GM21367 (cell line): ENCODE results near the gene COPB1.
A peak's percentile ranks its signal among the peaks of the same experiment; 100 is the strongest.

Experiments
- ATAC-seq: cut with Tn5 transposase; IDR thresholded peaks from one replicate; pipeline ENCODE4 v1.9.1; 2021; ENCODE audit not compliant: unreplicated experiment

Gene COPB1

DNA sequence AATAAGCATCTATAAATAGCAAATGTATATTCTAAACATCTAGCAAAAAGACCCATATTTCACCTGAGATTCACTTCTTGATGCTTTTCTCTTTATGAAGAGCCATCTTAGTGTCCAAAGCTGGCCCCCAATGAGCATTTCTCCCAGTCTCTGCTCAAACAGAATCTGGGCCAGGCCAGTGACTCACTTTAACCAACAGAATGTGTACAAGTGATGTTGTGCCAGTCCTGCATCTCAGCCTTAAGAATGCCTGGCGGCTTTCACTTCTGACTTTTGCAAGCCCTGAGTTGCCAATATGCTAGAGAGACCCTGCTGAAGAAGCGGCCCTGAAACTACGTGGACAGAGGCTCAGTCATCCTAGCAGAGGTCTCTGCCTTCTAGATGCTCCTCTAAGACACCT is 6.9 kb upstream of the COPB1 start:
- ATAC-seq = no peak

DNA sequence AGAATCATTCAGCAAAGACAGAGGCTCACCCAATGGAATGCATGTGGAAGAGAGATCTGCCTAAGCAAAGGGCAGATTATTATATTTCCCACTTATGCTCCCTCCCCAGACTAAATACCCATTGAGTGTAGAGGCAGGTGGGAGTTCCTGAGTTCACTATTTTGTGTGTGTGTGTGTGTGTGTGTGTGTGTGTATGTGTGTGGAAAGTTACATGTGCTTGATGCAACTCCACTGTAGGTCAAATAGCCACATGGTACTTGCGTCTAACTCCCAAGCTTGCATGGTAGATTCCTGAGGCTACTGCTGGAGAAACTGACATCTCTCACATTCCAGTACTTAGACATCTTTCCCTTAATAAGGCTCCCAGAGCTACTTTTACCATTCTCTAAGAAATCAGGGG is 3.4 kb upstream of the COPB1 start:
- ATAC-seq = no peak

DNA sequence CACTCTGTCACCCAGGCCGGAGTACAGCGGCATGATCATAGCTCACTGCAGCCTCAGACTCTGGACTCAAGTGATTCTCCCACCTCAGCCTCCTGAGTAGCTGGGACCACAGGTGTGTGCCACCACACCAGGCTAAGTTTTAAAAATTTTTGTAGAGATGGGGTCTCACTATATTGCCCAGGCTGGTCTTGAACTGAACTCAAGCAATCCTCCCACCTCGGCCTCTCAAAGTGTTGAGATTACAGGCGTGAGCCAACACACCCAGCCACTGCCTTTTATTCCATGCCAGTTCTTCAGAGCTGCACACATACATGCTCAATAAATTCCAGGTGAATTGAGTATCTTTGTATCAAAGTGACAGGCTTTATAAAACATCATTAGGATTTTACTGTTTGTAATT is 2.4 kb upstream of the COPB1 start:
- ATAC-seq = no peak

DNA sequence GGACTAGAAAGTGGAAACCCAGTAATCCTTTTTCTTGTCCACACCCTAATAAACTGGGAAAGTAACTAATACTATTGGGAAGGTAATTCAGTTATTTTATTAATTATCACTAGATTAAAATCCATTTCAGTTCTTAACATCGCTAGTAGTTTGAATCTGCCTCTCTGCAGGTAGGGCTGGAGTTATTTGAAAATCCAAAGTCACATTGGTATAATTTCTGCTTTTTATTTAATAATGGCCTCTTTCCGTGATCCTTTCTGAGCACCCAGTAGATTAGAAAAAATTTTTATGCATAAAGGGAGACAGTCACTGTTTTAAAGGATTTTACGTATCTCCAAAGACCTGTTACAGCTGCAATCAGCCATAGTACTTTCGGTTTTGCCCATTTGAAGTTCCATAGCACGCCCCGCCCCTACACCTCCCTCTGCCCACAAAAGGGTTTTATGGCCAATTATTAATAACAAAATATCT is 605 bp upstream of the COPB1 start:
- ATAC-seq = peak; percentile 53

DNA sequence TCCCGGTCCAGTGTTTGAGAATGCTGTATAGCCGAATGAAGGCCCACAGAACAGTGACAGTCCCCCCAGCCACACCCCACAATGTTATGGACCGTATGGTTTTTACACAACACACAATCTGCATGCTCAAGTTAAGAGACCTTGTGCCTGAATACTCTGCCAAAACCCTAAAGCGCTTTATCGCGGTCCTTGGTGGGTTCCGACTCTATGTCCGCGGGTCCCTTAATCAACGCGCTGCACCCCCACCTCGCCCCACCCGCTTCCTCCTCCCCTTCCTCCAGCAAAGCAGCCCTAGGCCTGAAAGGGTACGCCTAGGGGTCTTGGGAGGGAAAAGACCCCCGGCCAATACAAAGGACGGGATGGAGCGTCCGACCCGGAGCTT is 442 bp downstream of the COPB1 start:
- ATAC-seq = peak; percentile 2

DNA sequence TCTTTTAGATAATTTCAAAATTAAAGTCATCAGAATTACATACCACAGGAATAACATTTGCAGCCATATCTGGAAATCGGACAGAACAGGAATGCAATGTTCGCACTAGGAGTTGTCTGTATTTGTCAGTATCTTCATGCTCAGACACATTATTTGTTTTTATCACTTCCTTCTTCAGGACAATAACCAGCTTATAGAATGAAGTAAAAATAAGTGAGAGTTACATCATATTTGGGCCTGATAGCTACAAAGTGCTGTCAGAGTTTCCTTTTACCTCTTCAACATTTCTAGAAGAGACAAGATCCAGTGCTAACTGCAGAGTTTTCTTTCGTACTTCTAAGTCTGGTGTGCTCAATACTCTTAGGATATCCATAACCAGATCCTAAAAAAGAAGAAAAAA is 18.9 kb downstream of the COPB1 start:
- ATAC-seq = no peak

DNA sequence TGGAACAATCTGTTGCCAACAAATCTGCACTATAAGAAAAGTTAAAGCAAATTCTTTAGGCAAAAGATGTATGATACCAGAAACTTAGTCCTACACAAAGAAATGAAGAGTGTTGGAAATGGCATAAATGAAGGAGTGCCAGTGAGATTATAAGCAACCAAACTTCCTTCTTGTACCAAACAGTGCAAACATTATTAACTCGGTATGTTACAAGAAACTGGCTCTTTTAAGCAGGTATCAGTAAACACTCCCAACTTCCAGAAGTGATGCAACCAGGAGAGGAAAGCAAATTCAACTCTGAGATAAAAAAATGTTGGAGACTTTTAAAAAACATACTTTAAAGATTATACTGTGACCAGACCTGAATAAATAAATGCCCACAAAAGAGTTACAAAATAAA is 28.5 kb downstream of the COPB1 start:
- no peak for ATAC-seq

DNA sequence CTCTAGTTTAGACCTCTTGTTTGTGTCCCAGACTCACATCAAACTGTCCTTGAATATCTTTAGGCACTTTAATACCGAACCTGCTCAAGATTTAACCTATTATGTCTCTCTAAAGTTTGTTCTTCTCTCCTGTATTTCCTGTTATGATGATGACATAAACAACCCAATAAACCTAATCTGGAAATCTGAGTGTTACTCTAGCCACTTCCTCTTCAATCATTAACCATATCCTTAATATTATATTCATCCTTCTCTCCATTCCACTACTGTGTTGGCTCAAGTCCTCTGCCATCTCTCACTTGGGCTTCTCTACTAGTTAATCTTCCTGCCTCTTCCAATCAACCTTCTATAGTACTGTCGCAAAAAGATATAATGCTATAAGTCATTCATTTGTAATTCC is 36.0 kb downstream of the COPB1 start:
- no peak for ATAC-seq

DNA sequence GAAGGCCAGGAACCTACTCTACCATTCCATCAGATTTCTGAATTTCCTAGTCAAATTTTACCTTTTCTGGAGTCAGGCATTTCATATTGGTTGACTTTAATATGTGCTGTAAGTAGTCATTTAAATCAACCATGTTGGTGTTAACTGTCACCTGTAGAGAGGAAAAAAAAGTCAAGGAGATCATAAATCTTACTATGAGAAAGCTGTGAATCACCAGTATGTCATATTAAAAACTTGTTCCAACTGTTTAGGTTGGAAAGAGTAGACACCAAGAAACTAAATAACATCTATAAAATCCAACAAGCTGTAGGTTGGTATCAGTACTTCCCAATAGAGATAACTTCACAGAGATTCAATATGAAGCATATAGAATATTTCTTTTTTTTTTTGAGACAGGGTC is 39.5 kb downstream of the COPB1 start:
- ATAC-seq = no peak

DNA sequence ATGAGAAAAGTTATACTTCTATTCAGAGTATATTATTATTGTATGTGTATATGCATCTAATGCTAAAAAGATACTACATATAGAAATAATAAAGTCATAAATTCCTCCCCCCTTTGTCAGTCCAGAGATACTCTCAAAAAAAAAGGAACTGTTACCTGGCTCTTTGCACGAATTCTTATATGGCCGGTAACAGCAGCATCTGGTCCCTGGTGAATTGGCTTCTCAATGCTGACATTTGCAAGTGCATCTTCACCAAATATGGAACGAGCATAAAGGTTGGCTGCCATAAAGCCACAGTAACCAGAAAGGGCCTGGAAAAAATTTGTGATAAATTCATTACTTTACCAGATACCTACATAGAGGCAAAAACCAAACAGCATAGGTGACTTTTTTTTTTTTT is 41.2 kb downstream of the COPB1 start:
- ATAC-seq = no peak

DNA sequence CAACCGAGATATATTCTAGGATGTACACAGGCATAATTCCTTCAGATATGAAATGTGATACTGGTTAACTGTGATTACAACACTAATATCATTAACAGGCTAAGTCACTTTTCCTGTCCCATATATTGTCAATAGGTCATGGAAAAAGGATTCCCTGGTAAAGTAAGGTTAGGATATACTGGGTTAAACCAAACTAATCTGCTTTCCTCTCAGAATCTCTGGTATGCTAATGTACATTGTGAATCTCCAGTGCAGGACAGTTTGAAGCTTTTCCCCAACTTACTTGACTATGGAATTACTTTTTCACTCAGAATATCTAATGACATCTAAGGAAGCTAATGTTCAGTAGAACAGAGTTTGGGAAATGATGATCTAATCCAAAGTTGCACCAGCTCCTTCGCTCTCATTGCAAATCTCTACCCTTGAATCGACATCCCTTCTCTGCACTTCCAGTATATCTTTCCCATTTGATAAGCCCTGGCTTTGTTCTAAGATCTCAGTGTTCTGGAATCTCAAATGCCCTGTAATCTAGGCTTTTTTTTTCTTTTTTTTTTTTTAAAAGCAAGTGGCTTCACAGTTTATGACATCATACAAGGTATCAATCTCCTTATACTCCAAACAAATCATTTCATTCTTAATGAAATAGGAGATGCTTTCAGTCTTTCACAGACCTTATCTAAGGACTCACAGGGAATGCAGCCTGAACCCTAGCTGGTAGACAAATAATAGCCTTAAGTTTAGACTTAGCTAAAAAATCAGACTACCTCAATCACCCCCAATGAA is 43.8 kb downstream of the COPB1 start:
- ATAC-seq = no peak

DNA sequence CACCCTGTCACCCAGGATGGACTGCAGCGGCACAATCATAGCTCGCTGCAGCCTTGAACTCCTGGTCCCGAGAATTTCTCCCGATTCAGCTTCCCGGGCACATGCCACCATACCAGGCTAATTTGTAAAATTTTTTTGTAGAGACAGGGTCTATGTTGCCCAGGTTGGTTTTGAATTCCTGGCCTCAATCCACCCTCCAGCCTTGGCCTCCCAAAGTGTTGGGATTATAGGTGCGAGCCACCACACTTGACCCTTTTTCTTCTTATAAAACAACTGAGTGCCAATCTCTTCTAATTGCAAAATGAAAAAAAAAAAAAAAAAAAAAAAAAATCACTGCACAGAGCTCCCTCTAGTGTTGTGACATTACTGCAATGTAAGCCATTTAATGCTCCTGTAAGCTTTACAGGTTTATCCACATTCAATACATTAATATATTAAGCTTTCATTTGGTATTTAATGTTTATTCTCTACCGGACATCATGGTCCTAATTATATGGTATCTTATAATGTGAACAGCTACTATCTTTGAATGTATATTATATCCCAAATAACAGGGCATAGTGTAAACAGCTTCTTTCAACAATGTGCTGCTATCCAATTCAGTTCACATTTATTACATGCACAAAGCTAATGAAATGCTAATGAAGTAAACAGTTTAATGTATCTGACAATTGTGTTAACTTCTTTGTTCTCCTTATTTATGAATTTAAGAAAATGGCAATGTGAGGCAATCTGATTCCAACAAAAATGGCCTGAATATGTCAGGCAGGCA is 44.6 kb downstream of the COPB1 start:
- no peak for ATAC-seq

DNA sequence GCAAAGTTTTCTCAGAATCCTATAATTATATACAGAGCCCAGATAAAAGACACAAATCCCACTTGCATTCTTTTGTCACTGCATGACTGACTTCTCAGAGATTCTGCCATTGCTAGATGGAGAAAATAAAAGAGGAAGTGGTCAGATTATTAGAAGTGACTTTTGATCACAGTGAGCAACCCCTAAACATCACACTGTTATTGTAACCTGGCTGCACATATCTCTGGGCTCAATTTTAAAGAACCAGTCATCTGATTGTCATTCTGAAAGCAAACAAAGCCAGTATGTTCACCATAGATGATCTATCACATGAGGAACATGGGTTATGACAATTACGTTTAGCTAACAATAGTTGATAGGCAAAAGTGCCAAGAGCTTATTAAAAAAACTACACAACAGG is 47.8 kb downstream of the COPB1 start:
- no peak for ATAC-seq

DNA sequence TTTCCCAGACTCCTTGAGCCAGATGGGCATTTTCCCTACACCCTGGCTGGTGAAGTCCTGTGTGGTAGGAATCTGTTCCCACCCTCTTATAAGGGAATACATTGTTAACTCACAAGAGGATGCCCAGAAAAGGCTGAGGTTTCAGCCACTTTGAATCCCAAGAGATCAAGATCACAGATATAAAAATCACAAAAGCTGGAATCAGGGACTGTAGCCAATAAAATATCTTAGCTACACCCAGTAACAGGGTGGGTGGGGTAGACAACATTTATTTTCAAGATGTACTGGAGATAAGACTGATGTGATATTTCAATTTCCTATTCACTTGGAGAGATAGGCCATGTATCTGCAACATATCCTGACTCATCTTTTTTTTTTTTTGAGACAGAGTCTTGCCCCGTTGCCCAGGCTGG is 50.3 kb downstream of the COPB1 start:
- no peak for ATAC-seq

DNA sequence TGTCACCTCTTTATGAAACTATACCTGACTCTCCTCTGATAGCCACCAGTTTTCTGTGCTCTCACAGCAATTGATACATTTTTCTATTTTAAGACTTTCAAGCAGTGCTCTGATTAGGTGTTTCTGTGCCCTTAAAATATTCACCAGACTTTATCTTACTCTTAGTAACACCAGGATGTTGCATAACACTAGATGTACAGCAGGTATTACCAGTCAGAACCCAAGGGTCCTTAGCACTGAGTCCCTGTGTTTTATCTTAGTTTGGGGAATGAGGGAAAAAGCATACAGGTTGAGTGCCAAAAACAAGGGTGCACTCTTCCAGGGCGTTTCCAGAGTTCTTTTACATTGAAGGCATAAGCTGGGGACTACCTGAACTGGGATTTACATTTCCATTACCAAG is 51.4 kb downstream of the COPB1 start:
- no peak for ATAC-seq

DNA sequence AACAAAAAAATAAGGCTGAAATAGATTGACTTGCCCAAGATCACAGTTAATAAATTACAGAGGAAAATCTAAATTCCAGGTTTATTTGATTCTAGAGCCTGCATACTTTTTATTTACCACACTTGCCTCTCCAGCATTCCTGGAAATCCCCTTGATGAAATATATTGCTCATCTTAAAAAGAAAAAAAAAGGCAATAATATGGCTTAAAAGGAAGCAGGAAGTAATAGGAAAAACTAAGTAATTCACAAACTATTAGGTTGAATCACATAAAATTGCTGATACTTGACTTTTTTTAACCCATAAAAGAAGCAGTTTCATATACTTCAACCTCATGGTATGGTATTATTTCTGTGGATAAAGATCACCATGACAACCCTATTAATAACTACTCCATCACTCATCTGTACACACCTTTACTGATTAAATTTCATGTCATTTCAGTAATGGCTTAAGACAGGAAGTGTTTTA is 52.9 kb downstream of the COPB1 start:
- ATAC-seq = no peak

DNA sequence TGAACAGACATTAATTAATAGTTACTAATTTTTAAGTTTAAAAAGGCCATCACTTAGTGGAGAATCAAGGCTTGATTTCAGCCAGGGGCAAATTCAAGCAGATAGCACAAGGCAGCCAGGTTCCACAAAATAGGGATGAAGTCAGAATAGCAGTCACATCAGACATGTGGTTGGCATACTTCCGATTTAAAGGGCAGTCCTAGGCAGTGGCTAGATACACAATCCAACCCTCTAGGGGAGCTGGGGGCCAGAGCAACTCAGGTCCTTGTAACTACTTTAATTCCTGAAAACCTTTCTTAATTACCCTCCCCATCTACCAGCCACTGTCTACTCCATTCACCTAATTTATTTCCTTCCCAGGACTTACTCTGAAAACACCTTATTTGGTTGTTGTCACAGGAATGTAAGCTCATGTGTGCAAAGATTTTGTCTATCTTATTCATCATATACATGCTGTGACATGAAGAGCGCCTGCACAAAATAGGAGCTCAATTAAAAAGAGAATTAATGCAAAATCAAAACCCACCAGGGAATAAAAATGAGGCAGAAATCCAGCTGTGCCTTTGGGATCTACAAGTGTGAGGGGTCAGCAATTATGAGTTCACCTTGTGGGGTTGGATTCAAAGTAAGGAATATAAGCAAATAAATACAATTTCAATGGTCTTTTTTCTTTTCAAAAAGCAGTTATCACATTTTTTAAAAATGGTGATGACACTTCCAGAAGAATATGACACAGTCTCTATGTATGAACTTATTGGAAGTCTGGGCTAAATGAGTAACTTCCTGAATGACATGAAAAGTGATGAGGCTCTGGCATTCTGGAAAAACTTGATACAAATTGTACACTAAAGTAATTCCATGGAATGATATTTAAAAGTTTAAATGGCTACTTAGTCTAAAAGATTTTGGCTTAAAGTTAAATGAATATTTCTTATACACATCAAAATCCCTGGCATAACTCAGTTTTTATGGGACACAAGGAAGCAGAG is 53.8 kb downstream of the COPB1 start:
- ATAC-seq = no peak

DNA sequence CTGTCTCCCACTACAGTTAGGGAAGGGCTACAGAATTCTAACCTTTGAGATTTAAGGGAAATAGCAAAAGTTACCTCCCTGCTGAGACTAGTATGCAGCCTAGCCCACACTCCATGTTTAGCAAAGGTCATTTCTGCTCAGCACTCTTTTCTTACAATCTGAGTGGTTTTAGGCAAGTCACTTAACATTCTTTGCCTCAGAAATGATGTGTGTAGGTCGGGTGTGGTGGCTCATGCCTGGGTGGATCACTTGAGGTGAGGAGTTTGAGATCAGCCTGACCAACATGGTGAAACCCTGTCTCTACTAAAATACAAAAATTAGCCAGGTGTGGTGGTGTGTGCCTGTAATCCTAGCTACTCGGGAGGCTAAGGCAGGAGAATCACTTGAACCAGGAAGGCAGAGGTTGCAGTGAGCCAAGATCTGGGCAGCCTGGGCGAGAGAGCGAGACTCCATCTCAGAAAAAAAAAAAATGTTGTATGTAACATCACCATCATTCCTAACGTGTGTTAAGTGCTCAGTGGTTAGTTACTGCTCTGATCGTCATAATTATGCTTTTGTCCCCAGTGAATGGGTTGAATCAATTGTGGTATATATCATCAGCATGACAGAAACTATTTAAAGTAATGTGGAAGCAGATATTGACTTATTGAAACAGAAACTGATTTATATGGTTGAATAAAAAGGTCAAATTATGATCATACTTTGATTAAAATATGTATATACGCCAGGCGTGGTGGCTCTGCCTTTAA is 55.0 kb downstream of the COPB1 start:
- ATAC-seq = no peak

DNA sequence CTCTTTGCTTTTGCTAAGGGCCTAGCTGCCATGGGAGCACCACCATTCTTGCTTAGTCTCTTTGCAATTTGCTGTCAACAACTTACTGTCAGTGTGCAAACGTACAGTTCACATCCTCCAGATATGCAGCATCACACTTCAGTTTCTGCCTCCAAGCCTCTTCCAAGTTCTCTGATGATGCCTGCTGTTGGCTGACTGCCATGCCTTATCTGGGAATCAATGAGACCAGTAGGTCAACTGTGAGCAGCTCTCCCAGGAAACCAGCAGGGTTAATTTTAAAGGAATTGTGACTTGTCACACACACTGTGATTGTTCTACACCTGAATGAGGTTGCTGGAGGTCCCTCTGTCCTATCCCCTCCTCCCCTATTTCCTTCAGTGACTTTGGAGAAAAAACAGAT is 56.0 kb downstream of the COPB1 start:
- ATAC-seq = no peak

DNA sequence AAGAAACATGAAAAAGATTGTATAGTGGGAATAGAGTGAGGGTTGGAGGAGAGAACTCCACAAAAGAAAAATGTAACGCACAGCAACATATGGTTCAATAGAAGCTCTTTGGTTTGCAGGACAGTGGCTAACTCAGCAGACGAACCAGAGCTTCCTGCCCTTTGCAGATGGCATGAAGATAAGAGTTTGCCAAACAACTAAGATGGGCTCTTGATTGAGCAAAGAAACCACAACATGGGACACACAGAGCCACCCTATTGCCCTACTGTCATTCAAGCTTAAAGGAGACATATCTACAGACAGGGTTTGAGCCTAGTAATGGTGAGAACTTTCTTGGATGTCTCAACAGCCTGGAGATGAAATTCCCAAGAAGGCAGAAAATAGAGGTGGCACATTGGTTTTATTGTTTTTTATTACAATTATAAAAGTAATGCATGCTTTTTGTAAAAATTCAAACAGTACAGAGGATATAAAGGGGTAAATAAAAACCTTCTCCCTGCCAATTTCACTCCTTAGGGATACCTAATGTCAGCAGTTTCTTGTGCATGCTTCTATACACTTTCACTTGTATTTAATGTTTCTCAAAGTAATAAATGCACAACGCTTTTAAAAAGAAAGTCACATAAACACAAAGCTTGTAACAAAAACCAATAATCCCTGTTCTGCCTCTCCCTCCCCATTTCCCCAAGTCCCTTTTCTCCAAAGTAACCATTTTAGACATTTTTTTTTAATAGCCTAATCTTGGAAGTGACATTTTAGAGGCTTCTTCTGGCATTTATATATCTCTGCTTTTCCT is 63.7 kb downstream of the COPB1 start:
- ATAC-seq = no peak
